ENCODE measurements around the gene SUPT20H.

- TF ChIP-seq, protein P1, sequence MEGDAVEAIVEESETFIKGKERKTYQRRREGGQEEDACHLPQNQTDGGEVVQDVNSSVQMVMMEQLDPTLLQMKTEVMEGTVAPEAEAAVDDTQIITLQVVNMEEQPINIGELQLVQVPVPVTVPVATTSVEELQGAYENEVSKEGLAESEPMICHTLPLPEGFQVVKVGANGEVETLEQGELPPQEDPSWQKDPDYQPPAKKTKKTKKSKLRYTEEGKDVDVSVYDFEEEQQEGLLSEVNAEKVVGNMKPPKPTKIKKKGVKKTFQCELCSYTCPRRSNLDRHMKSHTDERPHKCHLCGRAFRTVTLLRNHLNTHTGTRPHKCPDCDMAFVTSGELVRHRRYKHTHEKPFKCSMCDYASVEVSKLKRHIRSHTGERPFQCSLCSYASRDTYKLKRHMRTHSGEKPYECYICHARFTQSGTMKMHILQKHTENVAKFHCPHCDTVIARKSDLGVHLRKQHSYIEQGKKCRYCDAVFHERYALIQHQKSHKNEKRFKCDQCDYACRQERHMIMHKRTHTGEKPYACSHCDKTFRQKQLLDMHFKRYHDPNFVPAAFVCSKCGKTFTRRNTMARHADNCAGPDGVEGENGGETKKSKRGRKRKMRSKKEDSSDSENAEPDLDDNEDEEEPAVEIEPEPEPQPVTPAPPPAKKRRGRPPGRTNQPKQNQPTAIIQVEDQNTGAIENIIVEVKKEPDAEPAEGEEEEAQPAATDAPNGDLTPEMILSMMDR (conservative IDR thresholded peaks at IDR 0.05; ENCODE audit: low read depth, low read length): no peak
- TF ChIP-seq POLR2A (IDR thresholded peaks at IDR 0.05; ENCODE audit: low read depth, low read length) (no peak), BHLHE40 (IDR thresholded peaks at IDR 0.05; ENCODE audit: low read depth, low read length) (no peak)
Measured at GRCh38 chr13:37009692-37010091, 49.8 kb downstream of the SUPT20H start.

All from IMR-90 (cell line).